Suprapubic skin (tissue), 3 donors: ENCODE measurements around the gene NPAS3.

Experiments used
- CTCF ChIP-seq, 2 donors: fragments of 200-600 bp in 1 of 2; fragments of 450-650 bp in 1 of 2; sonication (generic) in 1 of 2; IDR thresholded peaks; one replicate each; pipeline ENCODE4 v1.5.1; 2016 to 2019; ENCODE audit warnings: antibody characterized with exemption in 2 of 2, mild to moderate bottlenecking in 1 of 2, moderate library complexity in 1 of 2
- EP300 ChIP-seq: sonication (generic); formaldehyde crosslinking; IDR thresholded peaks from one replicate; pipeline ENCODE4 v1.6.1; 2017; ENCODE audit warnings: antibody characterized with exemption
- POLR2A ChIP-seq, 2 donors: fragments of 450-650 bp; IDR thresholded peaks; one replicate each; pipeline ENCODE4 v1.6.1; 2017; ENCODE audit warnings: antibody characterized with exemption in 2 of 2, mild to moderate bottlenecking in 2 of 2, moderate library complexity in 2 of 2

- no peak for TF ChIP-seq CTCF (IDR thresholded peaks at IDR 0.05)
- TF ChIP-seq POLR2A (IDR thresholded peaks at IDR 0.05): no peak
- no peak for TF ChIP-seq EP300
Measured at GRCh38 chr14:33198684-33199083, 260.0 kb downstream of the NPAS3 start.
